ENCODE results near the gene GNA14. TPM values are rescaled to one million over a fixed set of nuclear protein-coding genes. Genes with fewer than 3 reads are reported as not detected.
A peak's percentile ranks its signal among the peaks of the same experiment; 100 is the strongest.

Gene GNA14
- total and polyA plus RNA-seq, 2 donors (not counting 3 experiments of a cell fraction or from before 2014, with no cell fraction given), result 2.1 to 3.3 TPM

DNA sequence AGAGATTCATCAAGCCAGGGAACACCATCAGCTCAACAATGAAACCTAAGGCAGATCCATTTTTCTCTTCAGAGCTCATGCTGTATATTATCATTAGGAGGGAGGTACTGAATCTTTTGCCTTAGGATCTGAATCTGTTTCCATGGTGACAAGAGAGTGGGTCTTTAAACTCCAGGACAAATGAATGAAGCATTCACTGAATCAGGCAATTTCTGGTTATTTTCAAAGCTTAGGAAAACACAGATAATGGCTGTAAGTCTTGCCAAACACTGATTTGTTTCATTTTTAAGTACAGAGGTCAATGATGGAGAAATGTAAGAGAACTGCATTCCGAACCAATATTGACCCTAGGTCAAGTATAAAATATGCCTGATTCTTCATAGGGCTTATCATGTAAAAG, 84.9 kb downstream of the GNA14 start:
- BruUV-seq (replicated peaks), result no TSS peak
- Histone ChIP-seq H4K20me1 (replicated peaks; ENCODE audit: control insufficient read depth, extremely low read depth, insufficient read depth, low read length) (no peaks in the 10 kb centered on the region), H3K79me2 (ENCODE audit: control insufficient read depth, insufficient read depth, low read length) (no peaks in the 10 kb centered on the region), H3K27me3 (ENCODE audit: control insufficient read depth in 2 of 2, insufficient read depth in 2 of 2, low read length in 2 of 2) (no peaks in the 10 kb centered on the region), H3K27ac (ENCODE audit: insufficient read depth, low read depth, low read length) (no peak overlapping the region), H3K9me3 (replicated peaks; ENCODE audit: control insufficient read depth, insufficient read depth, low read length) (no peaks in the 10 kb centered on the region), H3K4me2 (ENCODE audit: insufficient read depth, low read length) (no peak overlapping the region), H3K9me1 (replicated peaks; ENCODE audit: control insufficient read depth, extremely low read depth, insufficient read depth, low read length) (no peaks in the 10 kb centered on the region), H2AFZ (ENCODE audit: low read depth, low read length) (no peak overlapping the region), H3K9ac (replicated peaks; ENCODE audit: extremely low read depth, insufficient read depth, low read length) (no peak overlapping the region), H3K4me1 (ENCODE audit: control insufficient read depth, extremely low read depth, insufficient read depth, low read length) (peaks cover 14% of the 10 kb centered on the region), H3K4me3 (replicated peaks in 1 of 3; ENCODE audit: insufficient read depth in 1 of 3, low read depth in 1 of 3, low read length in 3 of 3) (no peak overlapping the region), H3K36me3 (ENCODE audit: control insufficient read depth in 2 of 2, extremely low read depth in 1 of 2, insufficient read depth in 2 of 2, low read length in 2 of 2) (no peaks in the 10 kb centered on the region)
- ChIA-PET CTCF (no interaction called here), POLR2A (no interaction called here)
- dilution Hi-C loops (cut with MboI; ENCODE audit: extremely low pct_ligation_motif_present, low sequenced_read_pairs), result no loop called here
- intact Hi-C loops (cut with micrococcal nuclease), result loop anchor here (5.0 kb wide), 1 partner anchor 46 kb away; no protein-coding TSS in a partner anchor
- TF ChIP-seq, protein P1, sequence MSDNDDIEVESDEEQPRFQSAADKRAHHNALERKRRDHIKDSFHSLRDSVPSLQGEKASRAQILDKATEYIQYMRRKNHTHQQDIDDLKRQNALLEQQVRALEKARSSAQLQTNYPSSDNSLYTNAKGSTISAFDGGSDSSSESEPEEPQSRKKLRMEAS (IDR thresholded peaks at IDR 0.05; ENCODE audit: insufficient read depth, insufficient read length), result no peak
- TF ChIP-seq POLR2A (IDR thresholded peaks at IDR 0.05; ENCODE audit: low read depth, low read length) (no peak), JUN (IDR thresholded peaks at IDR 0.05; ENCODE audit: borderline replicate concordance, insufficient read depth, insufficient read length, low read depth) (no peak), EZH2 (IDR thresholded peaks at IDR 0.05; ENCODE audit: borderline replicate concordance, low read depth, low read length, severe bottlenecking) (no peak)
- no peak for FAIRE-seq
- no peak for DNase-seq (ENCODE audit: low read depth, low spot score)

DNA sequence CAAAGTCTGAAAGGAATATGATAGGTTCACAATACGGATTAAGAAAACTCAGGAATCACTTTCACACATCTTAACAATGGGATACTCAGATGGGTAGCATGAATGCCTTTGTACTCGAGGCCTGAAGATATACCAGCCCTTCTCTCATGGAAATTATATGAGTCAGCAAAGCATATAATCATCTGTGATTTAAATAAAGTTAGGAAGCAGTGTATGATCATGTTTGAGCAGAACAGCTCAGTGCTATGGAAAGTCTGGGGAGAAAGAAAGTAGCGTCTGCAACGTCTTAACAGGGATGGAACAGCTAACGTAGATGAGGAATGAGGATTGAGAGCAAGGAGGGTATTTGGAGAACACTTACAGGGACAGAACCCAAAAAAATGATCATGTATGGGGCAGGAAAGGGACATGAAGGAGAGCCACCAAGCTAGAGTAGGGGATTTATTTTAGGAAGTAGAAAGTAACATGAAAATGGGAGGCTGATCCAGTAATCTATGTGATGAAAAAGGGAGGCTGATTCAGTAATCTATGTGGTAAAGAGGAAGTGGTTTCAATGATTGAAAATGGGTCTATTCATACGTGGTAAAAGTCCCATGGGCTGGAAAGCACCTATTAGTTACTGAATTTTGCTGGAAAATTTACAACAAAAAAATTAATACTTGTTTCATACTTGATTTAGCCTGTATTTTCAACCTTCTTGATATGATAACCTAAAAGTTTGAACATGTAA, 85.9 kb downstream of the GNA14 start:
- TF ChIP-seq, protein P2, sequence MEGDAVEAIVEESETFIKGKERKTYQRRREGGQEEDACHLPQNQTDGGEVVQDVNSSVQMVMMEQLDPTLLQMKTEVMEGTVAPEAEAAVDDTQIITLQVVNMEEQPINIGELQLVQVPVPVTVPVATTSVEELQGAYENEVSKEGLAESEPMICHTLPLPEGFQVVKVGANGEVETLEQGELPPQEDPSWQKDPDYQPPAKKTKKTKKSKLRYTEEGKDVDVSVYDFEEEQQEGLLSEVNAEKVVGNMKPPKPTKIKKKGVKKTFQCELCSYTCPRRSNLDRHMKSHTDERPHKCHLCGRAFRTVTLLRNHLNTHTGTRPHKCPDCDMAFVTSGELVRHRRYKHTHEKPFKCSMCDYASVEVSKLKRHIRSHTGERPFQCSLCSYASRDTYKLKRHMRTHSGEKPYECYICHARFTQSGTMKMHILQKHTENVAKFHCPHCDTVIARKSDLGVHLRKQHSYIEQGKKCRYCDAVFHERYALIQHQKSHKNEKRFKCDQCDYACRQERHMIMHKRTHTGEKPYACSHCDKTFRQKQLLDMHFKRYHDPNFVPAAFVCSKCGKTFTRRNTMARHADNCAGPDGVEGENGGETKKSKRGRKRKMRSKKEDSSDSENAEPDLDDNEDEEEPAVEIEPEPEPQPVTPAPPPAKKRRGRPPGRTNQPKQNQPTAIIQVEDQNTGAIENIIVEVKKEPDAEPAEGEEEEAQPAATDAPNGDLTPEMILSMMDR (IDR thresholded peaks at IDR 0.05; ENCODE audit: extremely low read depth in 1 of 2, insufficient read depth in 1 of 2, low read depth in 1 of 2, low read length in 2 of 2), result no peak
- no peak for TF ChIP-seq MYC (IDR thresholded peaks at IDR 0.05; ENCODE audit: low read depth, low read length)
- no peak for TF ChIP-seq POLR2AphosphoS5 (IDR thresholded peaks at IDR 0.05; ENCODE audit: insufficient read depth, low read depth, low read length)
- no peak for TF ChIP-seq POLR2A (IDR thresholded peaks at IDR 0.05; ENCODE audit: low read depth, low read length)
- TF ChIP-seq JUN (IDR thresholded peaks at IDR 0.05; ENCODE audit: borderline replicate concordance, insufficient read depth, insufficient read length, low read depth), result no peak
- TF ChIP-seq EZH2 (IDR thresholded peaks at IDR 0.05; ENCODE audit: borderline replicate concordance, low read depth, low read length, severe bottlenecking), result no peak
- TF ChIP-seq, protein P1 (IDR thresholded peaks at IDR 0.05; ENCODE audit: insufficient read depth, insufficient read length), result no peak
- intact Hi-C loops (cut with micrococcal nuclease), result loop anchor here (5.0 kb wide), 1 partner anchor 45 kb away; no protein-coding TSS in a partner anchor
- H3K4me1 ChIP-seq (ENCODE audit: control insufficient read depth, extremely low read depth, insufficient read depth, low read length), result peaks cover 14% of the 10 kb centered on the region
- H3K27me3 ChIP-seq (ENCODE audit: control insufficient read depth in 2 of 2, insufficient read depth in 2 of 2, low read length in 2 of 2), result no peaks in the 10 kb centered on the region
- H3K9me1 ChIP-seq (replicated peaks; ENCODE audit: control insufficient read depth, extremely low read depth, insufficient read depth, low read length), result no peaks in the 10 kb centered on the region
- no peak overlapping the region for H3K4me3 ChIP-seq (replicated peaks in 1 of 3; ENCODE audit: insufficient read depth in 1 of 3, low read depth in 1 of 3, low read length in 3 of 3)
- no peaks in the 10 kb centered on the region for H3K9me3 ChIP-seq (replicated peaks; ENCODE audit: control insufficient read depth, insufficient read depth, low read length)
- no peaks in the 10 kb centered on the region for H3K79me2 ChIP-seq (ENCODE audit: control insufficient read depth, insufficient read depth, low read length)
- DNase-seq (ENCODE audit: low read depth, low spot score), result no peak
- no peak overlapping the region for H2AFZ ChIP-seq (ENCODE audit: low read depth, low read length)
- FAIRE-seq, result no peak
- BruUV-seq (replicated peaks), result no TSS peak
- POLR2A ChIA-PET, result no interaction called here
- dilution Hi-C loops (cut with MboI; ENCODE audit: extremely low pct_ligation_motif_present, low sequenced_read_pairs), result no loop called here
- H4K20me1 ChIP-seq (replicated peaks; ENCODE audit: control insufficient read depth, extremely low read depth, insufficient read depth, low read length), result no peaks in the 10 kb centered on the region
- peak overlapping the region; percentile 49 for H3K4me2 ChIP-seq (ENCODE audit: insufficient read depth, low read length)
- CTCF ChIA-PET, result no interaction called here
- H3K9ac ChIP-seq (replicated peaks; ENCODE audit: extremely low read depth, insufficient read depth, low read length), result no peak overlapping the region
- H3K27ac ChIP-seq (ENCODE audit: insufficient read depth, low read depth, low read length), result peak overlapping the region; percentile 43
- no peaks in the 10 kb centered on the region for H3K36me3 ChIP-seq (ENCODE audit: control insufficient read depth in 2 of 2, extremely low read depth in 1 of 2, insufficient read depth in 2 of 2, low read length in 2 of 2)
